ENCODE measurements around the gene ANO4. TPM values are rescaled to one million over a fixed set of nuclear protein-coding genes. Genes with fewer than 3 reads are reported as not detected.

The ANO4 gene
- polyA plus RNA-seq, 1 donor (not counting 4 experiments of a cell fraction or from before 2014, with no cell fraction given) = 18.1 TPM

DNA sequence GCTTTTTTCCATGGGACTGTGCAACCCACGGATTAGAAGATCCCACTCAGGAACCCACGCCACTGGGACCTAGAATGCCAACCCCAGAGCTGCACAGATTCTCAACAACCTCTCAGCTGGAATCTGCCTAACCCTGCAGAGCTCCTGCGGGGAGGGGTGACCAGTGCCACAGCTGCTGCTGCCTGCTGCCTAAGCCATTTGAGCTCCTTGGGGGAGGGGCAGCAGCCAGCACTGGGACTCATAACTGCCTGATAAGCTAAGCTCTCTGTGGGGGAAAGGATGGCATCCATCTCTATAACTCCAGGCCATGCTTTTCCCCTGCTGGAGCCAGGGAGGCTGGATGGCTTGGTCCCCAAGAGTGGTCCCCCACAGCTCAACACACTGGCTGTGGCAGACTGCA lies 232.6 kb downstream of the ANO4 start:
- H3K4me1 ChIP-seq (ENCODE audit: control insufficient read depth, extremely low read depth, insufficient read depth, low read length) = peaks cover 6% of the 10 kb centered on the region
- no peak for DNase-seq (ENCODE audit: low read depth, low spot score)
- H4K20me1 ChIP-seq (ENCODE audit: control insufficient read depth, extremely low read depth, insufficient read depth, low read length) = no peaks in the 10 kb centered on the region
- H3K27me3 ChIP-seq (ENCODE audit: control insufficient read depth, extremely low read depth, insufficient read depth, low read length) = no peaks in the 10 kb centered on the region
- TF ChIP-seq EZH2 (IDR thresholded peaks at IDR 0.05; ENCODE audit: low read length) = no peak
- no peak for TF ChIP-seq CTCF (optimal IDR thresholded peaks at IDR 0.05 in 1 of 3, IDR thresholded peaks at IDR 0.05 in 1 of 3, conservative IDR thresholded peaks at IDR 0.05 in 1 of 3; ENCODE audit: extremely low read depth in 1 of 3, insufficient read depth in 2 of 3, low read length in 3 of 3)
- no peak overlapping the region for H3K9ac ChIP-seq (ENCODE audit: control insufficient read depth, extremely low read depth, insufficient read depth, low read length)
- no peak overlapping the region for H3K27ac ChIP-seq (ENCODE audit: control insufficient read depth, insufficient read depth, low read length)
- FAIRE-seq = no peak
- no peaks in the 10 kb centered on the region for H3K9me1 ChIP-seq (ENCODE audit: control insufficient read depth, extremely low read depth, insufficient read depth, low read length)
- H3K9me3 ChIP-seq (ENCODE audit: control insufficient read depth, low read depth, low read length) = no peaks in the 10 kb centered on the region
- no peak overlapping the region for H2AFZ ChIP-seq (ENCODE audit: control insufficient read depth, low read length)
- H3K79me2 ChIP-seq (ENCODE audit: control insufficient read depth, insufficient read depth, low read length) = no peaks in the 10 kb centered on the region
- dilution Hi-C loops (cut with MboI; ENCODE audit: extremely low pct_ligation_motif_present, low sequenced_read_pairs) = no loop called here
- no peaks in the 10 kb centered on the region for H3K36me3 ChIP-seq (ENCODE audit: control insufficient read depth in 2 of 2, extremely low read depth in 1 of 2, insufficient read depth in 2 of 2, low read length in 2 of 2)
- no peak overlapping the region for H3K4me2 ChIP-seq (ENCODE audit: control insufficient read depth, extremely low read depth, insufficient read depth, low read depth, low read length)
- no peak overlapping the region for H3K4me3 ChIP-seq (ENCODE audit: control insufficient read depth in 2 of 3, extremely low read depth in 1 of 3, insufficient read depth in 2 of 3, low read depth in 1 of 3, low read length in 3 of 3)

- no peak for TF ChIP-seq EZH2 (IDR thresholded peaks at IDR 0.05; ENCODE audit: low read length)
- no peak for TF ChIP-seq CTCF (optimal IDR thresholded peaks at IDR 0.05 in 1 of 3, IDR thresholded peaks at IDR 0.05 in 1 of 3, conservative IDR thresholded peaks at IDR 0.05 in 1 of 3; ENCODE audit: extremely low read depth in 1 of 3, insufficient read depth in 2 of 3, low read length in 3 of 3)
Measured at GRCh38 chr12:101027816-101028215, 233.2 kb downstream of the ANO4 start.

More at GRCh38 chr12:101027816-101028215, 233.2 kb downstream of the ANO4 start:
- no peak overlapping the region for H3K27ac ChIP-seq (ENCODE audit: control insufficient read depth, insufficient read depth, low read length)
- H4K20me1 ChIP-seq (ENCODE audit: control insufficient read depth, extremely low read depth, insufficient read depth, low read length) = no peaks in the 10 kb centered on the region
- H3K9ac ChIP-seq (ENCODE audit: control insufficient read depth, extremely low read depth, insufficient read depth, low read length) = no peak overlapping the region
- DNase-seq (ENCODE audit: low read depth, low spot score) (no peak), FAIRE-seq (no peak)
- H3K4me1 ChIP-seq (ENCODE audit: control insufficient read depth, extremely low read depth, insufficient read depth, low read length) = peaks cover under 1% of the 10 kb centered on the region
- H3K9me3 ChIP-seq (ENCODE audit: control insufficient read depth, low read depth, low read length) = no peaks in the 10 kb centered on the region
- H3K9me1 ChIP-seq (ENCODE audit: control insufficient read depth, extremely low read depth, insufficient read depth, low read length) = no peaks in the 10 kb centered on the region
- H3K4me2 ChIP-seq (ENCODE audit: control insufficient read depth, extremely low read depth, insufficient read depth, low read depth, low read length) = no peak overlapping the region
- H3K4me3 ChIP-seq (ENCODE audit: control insufficient read depth in 2 of 3, extremely low read depth in 1 of 3, insufficient read depth in 2 of 3, low read depth in 1 of 3, low read length in 3 of 3) = no peak overlapping the region
- no peaks in the 10 kb centered on the region for H3K27me3 ChIP-seq (ENCODE audit: control insufficient read depth, extremely low read depth, insufficient read depth, low read length)
- no peaks in the 10 kb centered on the region for H3K36me3 ChIP-seq (ENCODE audit: control insufficient read depth in 2 of 2, extremely low read depth in 1 of 2, insufficient read depth in 2 of 2, low read length in 2 of 2)
- no peak overlapping the region for H2AFZ ChIP-seq (ENCODE audit: control insufficient read depth, low read length)
- H3K79me2 ChIP-seq (ENCODE audit: control insufficient read depth, insufficient read depth, low read length) = no peaks in the 10 kb centered on the region
- dilution Hi-C loops (cut with MboI; ENCODE audit: extremely low pct_ligation_motif_present, low sequenced_read_pairs) = no loop called here

Data from keratinocyte (primary cell).